ENCODE data around the gene SLC15A1.

Gene SLC15A1

GRCh38 chr13:98783856-98784478, 31.5 kb upstream of the SLC15A1 start:
- Histone ChIP-seq H3K79me1 (ENCODE audit: low read length) (no peaks in the 10 kb centered on the region), H3K79me2 (ENCODE audit: control insufficient read depth, insufficient read depth, low read length) (no peaks in the 10 kb centered on the region), H2BK120ac (ENCODE audit: low read depth, low read length) (no peak overlapping the region), H2BK15ac (replicated peaks; ENCODE audit: low read depth) (no peak overlapping the region), H3K27ac (ENCODE audit: low read depth, low read length) (no peak overlapping the region), H3K27me3 (ENCODE audit: insufficient read depth, low read length, poor library complexity) (no peaks in the 10 kb centered on the region), H3K9ac (ENCODE audit: low read length) (no peak overlapping the region), H3K56ac (ENCODE audit: low read length) (no peak overlapping the region), H3K4me1 (ENCODE audit: control insufficient read depth, low read depth, low read length) (no peaks in the 10 kb centered on the region), H3K36me3 (ENCODE audit: control insufficient read depth, insufficient read depth, low read length) (no peaks in the 10 kb centered on the region), H3K4me3 (ENCODE audit: low read length) (no peak overlapping the region), H2AK5ac (ENCODE audit: low read length) (no peak overlapping the region), H3K23ac (ENCODE audit: low read length) (no peak overlapping the region), H4K5ac (ENCODE audit: low read length) (no peak overlapping the region), H4K8ac (ENCODE audit: low read depth, low read length) (no peak overlapping the region), H2BK5ac (ENCODE audit: low read length) (no peak overlapping the region), H3K18ac (ENCODE audit: low read length) (no peak overlapping the region), H3K4ac (ENCODE audit: low read depth, low read length) (no peak overlapping the region), H3K4me2 (ENCODE audit: low read length) (no peak overlapping the region)
- no CpG with 5 or more reads among the region's 12 CpGs for WGBS (ENCODE audit: extremely low coverage, insufficient coverage, low lambda C conversion rate)
- no peak for DNase-seq

DNA sequence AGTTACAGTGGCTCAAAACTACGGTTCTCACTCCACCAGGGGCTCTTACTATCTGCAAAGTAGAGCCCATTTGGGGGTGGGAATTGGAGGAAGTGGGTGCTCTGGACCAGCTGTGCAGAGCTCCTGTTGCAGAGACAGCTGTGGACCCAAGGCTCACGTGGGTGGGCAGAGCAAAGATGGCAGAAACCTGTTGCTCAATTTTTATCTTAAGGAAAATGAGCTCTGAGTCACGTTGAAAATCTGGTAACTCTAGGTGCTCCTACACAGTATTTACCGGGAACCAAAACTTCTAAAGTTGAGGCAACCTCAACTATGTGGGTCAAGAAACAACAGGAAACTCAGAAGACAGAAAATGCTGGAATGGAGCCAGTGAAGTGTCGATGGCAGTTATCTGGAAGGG, 30.2 kb upstream of the SLC15A1 start:
- H2BK5ac ChIP-seq (ENCODE audit: low read length), result no peak overlapping the region
- no peak overlapping the region for H2BK15ac ChIP-seq (replicated peaks; ENCODE audit: low read depth)
- no peak overlapping the region for H3K9ac ChIP-seq (ENCODE audit: low read length)
- no peak overlapping the region for H4K5ac ChIP-seq (ENCODE audit: low read length)
- WGBS (ENCODE audit: extremely low coverage, insufficient coverage, low lambda C conversion rate), result no CpG with 5 or more reads among the region's 5 CpGs
- H3K18ac ChIP-seq (ENCODE audit: low read length), result no peak overlapping the region
- H2BK120ac ChIP-seq (ENCODE audit: low read depth, low read length), result no peak overlapping the region
- no peak overlapping the region for H3K4me3 ChIP-seq (ENCODE audit: low read length)
- H4K8ac ChIP-seq (ENCODE audit: low read depth, low read length), result no peak overlapping the region
- no peak overlapping the region for H2AK5ac ChIP-seq (ENCODE audit: low read length)
- no peak overlapping the region for H3K4me2 ChIP-seq (ENCODE audit: low read length)
- DNase-seq, result no peak
- no peak overlapping the region for H3K56ac ChIP-seq (ENCODE audit: low read length)
- H3K27ac ChIP-seq (ENCODE audit: low read depth, low read length), result no peak overlapping the region
- H3K4ac ChIP-seq (ENCODE audit: low read depth, low read length), result no peak overlapping the region
- H3K79me1 ChIP-seq (ENCODE audit: low read length), result no peaks in the 10 kb centered on the region
- H3K27me3 ChIP-seq (ENCODE audit: insufficient read depth, low read length, poor library complexity), result no peaks in the 10 kb centered on the region
- no peaks in the 10 kb centered on the region for H3K79me2 ChIP-seq (ENCODE audit: control insufficient read depth, insufficient read depth, low read length)
- H3K23ac ChIP-seq (ENCODE audit: low read length), result no peak overlapping the region
- no peaks in the 10 kb centered on the region for H3K36me3 ChIP-seq (ENCODE audit: control insufficient read depth, insufficient read depth, low read length)
- H3K4me1 ChIP-seq (ENCODE audit: control insufficient read depth, low read depth, low read length), result no peaks in the 10 kb centered on the region

DNA sequence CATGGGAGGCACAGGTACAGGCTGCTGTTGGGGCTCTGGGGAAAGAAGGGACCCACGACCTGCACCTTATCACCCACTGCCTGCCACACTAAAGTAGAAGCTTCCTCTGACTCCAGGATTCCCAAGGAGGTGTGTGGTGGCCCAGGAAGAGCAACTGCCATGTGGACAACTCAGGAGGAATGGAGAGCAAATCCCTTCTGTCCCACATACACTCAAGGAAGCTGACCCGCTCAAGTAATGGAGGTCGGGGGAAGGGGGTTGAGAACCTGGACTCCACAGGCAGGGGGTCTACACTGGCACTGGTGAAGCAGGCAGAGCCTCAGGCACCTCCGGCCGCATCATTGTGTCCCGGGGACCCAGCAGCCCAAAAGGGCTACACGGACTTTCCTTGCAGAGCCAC, 29.4 kb upstream of the SLC15A1 start:
- no peaks in the 10 kb centered on the region for H3K4me1 ChIP-seq (ENCODE audit: control insufficient read depth, low read depth, low read length)

GRCh38 chr13:98781470-98781869, 29.0 kb upstream of the SLC15A1 start:
- Histone ChIP-seq H2BK5ac (ENCODE audit: low read length) (no peak overlapping the region), H3K56ac (ENCODE audit: low read length) (no peak overlapping the region), H3K4ac (ENCODE audit: low read depth, low read length) (no peak overlapping the region), H3K4me1 (ENCODE audit: control insufficient read depth, low read depth, low read length) (no peaks in the 10 kb centered on the region), H3K18ac (ENCODE audit: low read length) (no peak overlapping the region), H3K4me3 (ENCODE audit: low read length) (no peak overlapping the region), H3K27ac (ENCODE audit: low read depth, low read length) (no peak overlapping the region), H4K5ac (ENCODE audit: low read length) (no peak overlapping the region), H2BK15ac (replicated peaks; ENCODE audit: low read depth) (no peak overlapping the region), H3K4me2 (ENCODE audit: low read length) (no peak overlapping the region), H3K79me1 (ENCODE audit: low read length) (no peaks in the 10 kb centered on the region), H3K27me3 (ENCODE audit: insufficient read depth, low read length, poor library complexity) (no peaks in the 10 kb centered on the region), H3K23ac (ENCODE audit: low read length) (no peak overlapping the region), H4K8ac (ENCODE audit: low read depth, low read length) (no peak overlapping the region), H3K9ac (ENCODE audit: low read length) (no peak overlapping the region), H2BK120ac (ENCODE audit: low read depth, low read length) (no peak overlapping the region), H2AK5ac (ENCODE audit: low read length) (no peak overlapping the region), H3K36me3 (ENCODE audit: control insufficient read depth, insufficient read depth, low read length) (no peaks in the 10 kb centered on the region), H3K79me2 (ENCODE audit: control insufficient read depth, insufficient read depth, low read length) (no peaks in the 10 kb centered on the region)
- WGBS (ENCODE audit: extremely low coverage, insufficient coverage, low lambda C conversion rate), result no CpG with 5 or more reads among the region's 11 CpGs
- DNase-seq, result no peak

More for the DNA sequence above, 29.4 kb upstream of the SLC15A1 start:
- H3K23ac ChIP-seq (ENCODE audit: low read length), result no peak overlapping the region
- H3K4me2 ChIP-seq (ENCODE audit: low read length), result no peak overlapping the region
- no peak overlapping the region for H3K27ac ChIP-seq (ENCODE audit: low read depth, low read length)
- H2BK5ac ChIP-seq (ENCODE audit: low read length), result no peak overlapping the region
- DNase-seq, result no peak
- H3K4me3 ChIP-seq (ENCODE audit: low read length), result no peak overlapping the region
- no peaks in the 10 kb centered on the region for H3K36me3 ChIP-seq (ENCODE audit: control insufficient read depth, insufficient read depth, low read length)
- H3K27me3 ChIP-seq (ENCODE audit: insufficient read depth, low read length, poor library complexity), result no peaks in the 10 kb centered on the region
- no CpG with 5 or more reads among the region's 7 CpGs for WGBS (ENCODE audit: extremely low coverage, insufficient coverage, low lambda C conversion rate)
- H2BK15ac ChIP-seq (replicated peaks; ENCODE audit: low read depth), result no peak overlapping the region
- no peak overlapping the region for H2BK120ac ChIP-seq (ENCODE audit: low read depth, low read length)
- no peak overlapping the region for H3K18ac ChIP-seq (ENCODE audit: low read length)
- no peak overlapping the region for H3K9ac ChIP-seq (ENCODE audit: low read length)
- H3K56ac ChIP-seq (ENCODE audit: low read length), result no peak overlapping the region
- no peak overlapping the region for H2AK5ac ChIP-seq (ENCODE audit: low read length)
- H3K79me1 ChIP-seq (ENCODE audit: low read length), result no peaks in the 10 kb centered on the region
- H4K5ac ChIP-seq (ENCODE audit: low read length), result no peak overlapping the region
- no peak overlapping the region for H3K4ac ChIP-seq (ENCODE audit: low read depth, low read length)
- H4K8ac ChIP-seq (ENCODE audit: low read depth, low read length), result no peak overlapping the region
- no peaks in the 10 kb centered on the region for H3K79me2 ChIP-seq (ENCODE audit: control insufficient read depth, insufficient read depth, low read length)

DNA sequence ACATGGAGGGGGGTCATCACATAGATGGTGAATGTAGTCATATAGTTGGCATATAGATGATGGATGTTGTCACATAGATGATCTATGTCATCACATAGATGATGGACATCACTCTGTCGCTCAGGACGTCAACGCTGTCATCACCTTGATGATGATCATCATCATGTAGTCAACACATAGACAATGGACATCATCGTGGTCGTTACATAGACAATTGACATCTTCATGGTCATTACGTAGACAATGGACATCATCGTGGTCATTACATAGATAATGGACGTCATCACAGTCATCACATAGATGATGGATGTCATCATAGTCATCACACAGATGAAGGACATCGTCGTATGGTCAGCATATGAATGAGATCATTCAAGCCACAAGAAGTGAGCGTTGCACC, 28.6 kb upstream of the SLC15A1 start:
- Histone ChIP-seq H2AK5ac (ENCODE audit: low read length) (no peak overlapping the region), H3K4me1 (ENCODE audit: control insufficient read depth, low read depth, low read length) (no peaks in the 10 kb centered on the region), H3K27me3 (ENCODE audit: insufficient read depth, low read length, poor library complexity) (no peaks in the 10 kb centered on the region), H3K27ac (ENCODE audit: low read depth, low read length) (no peak overlapping the region), H3K9ac (ENCODE audit: low read length) (no peak overlapping the region), H2BK15ac (replicated peaks; ENCODE audit: low read depth) (no peak overlapping the region), H2BK120ac (ENCODE audit: low read depth, low read length) (no peak overlapping the region), H3K4me3 (ENCODE audit: low read length) (no peak overlapping the region), H3K18ac (ENCODE audit: low read length) (no peak overlapping the region), H4K5ac (ENCODE audit: low read length) (no peak overlapping the region), H3K36me3 (ENCODE audit: control insufficient read depth, insufficient read depth, low read length) (no peaks in the 10 kb centered on the region), H3K4me2 (ENCODE audit: low read length) (no peak overlapping the region), H4K8ac (ENCODE audit: low read depth, low read length) (no peak overlapping the region), H3K79me2 (ENCODE audit: control insufficient read depth, insufficient read depth, low read length) (no peaks in the 10 kb centered on the region), H3K23ac (ENCODE audit: low read length) (no peak overlapping the region), H3K56ac (ENCODE audit: low read length) (no peak overlapping the region), H3K79me1 (ENCODE audit: low read length) (no peaks in the 10 kb centered on the region), H3K4ac (ENCODE audit: low read depth, low read length) (no peak overlapping the region), H2BK5ac (ENCODE audit: low read length) (no peak overlapping the region)
- no CpG with 5 or more reads among the region's 11 CpGs for WGBS (ENCODE audit: extremely low coverage, insufficient coverage, low lambda C conversion rate)
- DNase-seq, result no peak

- no CpG with 5 or more reads among the region's 2 CpGs for WGBS (ENCODE audit: extremely low coverage, insufficient coverage, low lambda C conversion rate)
- no peak overlapping the region for H3K4me3 ChIP-seq (ENCODE audit: low read length)
These were observed 28.0 kb upstream of the SLC15A1 start for GRCh38 chr13:98780451-98780850.

More at GRCh38 chr13:98780451-98780850, 28.0 kb upstream of the SLC15A1 start:
- H3K36me3 ChIP-seq (ENCODE audit: control insufficient read depth, insufficient read depth, low read length), result no peaks in the 10 kb centered on the region
- H3K27me3 ChIP-seq (ENCODE audit: insufficient read depth, low read length, poor library complexity), result no peaks in the 10 kb centered on the region
- no peaks in the 10 kb centered on the region for H3K4me1 ChIP-seq (ENCODE audit: control insufficient read depth, low read depth, low read length)
- H3K56ac ChIP-seq (ENCODE audit: low read length), result no peak overlapping the region
- no peak overlapping the region for H3K4ac ChIP-seq (ENCODE audit: low read depth, low read length)
- H2BK120ac ChIP-seq (ENCODE audit: low read depth, low read length), result no peak overlapping the region
- H3K79me2 ChIP-seq (ENCODE audit: control insufficient read depth, insufficient read depth, low read length), result no peaks in the 10 kb centered on the region
- no peak overlapping the region for H3K23ac ChIP-seq (ENCODE audit: low read length)
- H2BK5ac ChIP-seq (ENCODE audit: low read length), result no peak overlapping the region
- no peak overlapping the region for H3K18ac ChIP-seq (ENCODE audit: low read length)
- H4K8ac ChIP-seq (ENCODE audit: low read depth, low read length), result no peak overlapping the region
- no peak overlapping the region for H3K4me2 ChIP-seq (ENCODE audit: low read length)
- H3K79me1 ChIP-seq (ENCODE audit: low read length), result no peaks in the 10 kb centered on the region
- H4K5ac ChIP-seq (ENCODE audit: low read length), result no peak overlapping the region
- no peak overlapping the region for H3K27ac ChIP-seq (ENCODE audit: low read depth, low read length)
- no peak overlapping the region for H3K9ac ChIP-seq (ENCODE audit: low read length)
- no peak overlapping the region for H2AK5ac ChIP-seq (ENCODE audit: low read length)
- no peak for DNase-seq
- H2BK15ac ChIP-seq (replicated peaks; ENCODE audit: low read depth), result no peak overlapping the region
